Left lung (tissue), 10 donors: ENCODE data around the gene CFAP100. TPM values are rescaled to one million over a fixed set of nuclear protein-coding genes. Genes with fewer than 3 reads are reported as not detected.
A peak's percentile ranks its signal among the peaks of the same experiment; 100 is the strongest.

Source experiments
- ATAC-seq: fragments of 200-7000 bp; cut with Tn5 transposase; one replicate; pipeline ENCODE4 v1.9.1; 2020; ENCODE audit warnings: moderate library complexity
- DNase-seq, 4 donors: peaks; one replicate each; pipeline ENCODE4 v3.0.0-alpha.2; 2013 to 2020
- H3K27ac ChIP-seq, 2 donors: fragments of 200-600 bp; sonication (generic) in 1 of 2; one replicate each; pipeline versions ENCODE4 v1.5.0 to v1.8.0; 2020 to 2021
- H3K27me3 ChIP-seq, 2 donors: fragments of 200-600 bp; sonication (generic) in 1 of 2; one replicate each; pipeline versions ENCODE4 v1.5.0 to v1.8.0; 2020 to 2021
- H3K36me3 ChIP-seq, 2 donors: fragments of 200-600 bp; sonication (generic) in 1 of 2; one replicate each; pipeline versions ENCODE4 v1.5.0 to v1.8.0; 2020 to 2021
- H3K4me1 ChIP-seq, 2 donors: fragments of 200-600 bp; one replicate each; pipeline ENCODE4 v1.8.0; 2021
- H3K4me3 ChIP-seq, 2 donors: fragments of 200-600 bp; sonication (generic) in 1 of 2; one replicate each; pipeline versions ENCODE4 v1.5.0 to v1.8.0; 2020 to 2021; ENCODE audit warnings: mild to moderate bottlenecking in 1 of 2
- H3K9me3 ChIP-seq, 2 donors: fragments of 200-600 bp; sonication (generic) in 1 of 2; one replicate each; pipeline versions ENCODE4 v1.5.0 to v1.8.0; 2020 to 2021
- CTCF ChIP-seq, 2 donors: fragments of 200-600 bp; sonication (generic) in 1 of 2; IDR thresholded peaks; one replicate each; pipeline versions ENCODE4 v1.5.0 to v1.8.0; 2021; ENCODE audit warnings: antibody characterized with exemption in 2 of 2
- intact Hi-C, 2 donors: fragments of 100-400 bp; cut with DNase I; formaldehyde crosslinking; loops; one replicate each; pipeline versions ENCODE4 v1.11.2 to v1.14.2; 2022
- polyA plus RNA-seq, 6 donors: library from polyadenylated mRNA; unstranded; fragments of 120-200 nt; gene quantifications; one replicate each; pipeline ENCODE4 v1.2.1, GENCODE V29; 2013; ENCODE audit not compliant: insufficient read length in 6 of 6
- total RNA-seq, 2 donors: library from RNA; stranded (reverse); fragmentation: NEBNext Ultra II Directional; extraction: Animal tissue kit (Norgen Biotek cat#: 25700); gene quantifications; one replicate each; pipeline ENCODE4 v1.2.1, GENCODE V29; 2021
- donor health status: DM: no; HTN: yes; CAD: no.
- donor health status: DM: no; HTN: no; CAD: no.

CFAP100 gene
- total and polyA plus RNA-seq, 8 donors, result 1.0 to 8.2 (median 6.1) TPM; not detected in 1

- Histone ChIP-seq H3K9me3 (no peaks in the 10 kb centered on the region), H3K4me3 (no peak overlapping the region), H3K27me3 (no peaks in the 10 kb centered on the region), H3K4me1 (peaks cover 0 to 4% of the 10 kb centered on the region in 2 donors), H3K36me3 (peaks cover 0 to 62% of the 10 kb centered on the region in 2 donors), H3K27ac (no peak overlapping the region)
- no peak for DNase-seq
- no peak for ATAC-seq
- intact Hi-C loops, result no loop called here
- no peak for TF ChIP-seq CTCF (IDR thresholded peaks at IDR 0.05)
Observed at GRCh38 chr3:126445506-126445905, 50.8 kb downstream of the CFAP100 start.

GRCh38 chr3:126446301-126446700, 51.6 kb downstream of the CFAP100 start:
- H3K36me3 ChIP-seq, result peaks cover 0 to 62% of the 10 kb centered on the region in 2 donors
- peaks cover 0 to 4% of the 10 kb centered on the region in 2 donors for H3K4me1 ChIP-seq
- H3K4me3 ChIP-seq, result no peak overlapping the region
- H3K9me3 ChIP-seq, result no peaks in the 10 kb centered on the region
- ATAC-seq (no peak), DNase-seq (no peak)
- H3K27ac ChIP-seq, result no peak overlapping the region
- intact Hi-C loops, result no loop called here
- no peaks in the 10 kb centered on the region for H3K27me3 ChIP-seq
- no peak for TF ChIP-seq CTCF (IDR thresholded peaks at IDR 0.05)

GRCh38 chr3:126446791-126447190, 52.1 kb downstream of the CFAP100 start:
- intact Hi-C loops, result no loop called here
- H3K4me3 ChIP-seq, result no peak overlapping the region
- peaks cover 0 to 4% of the 10 kb centered on the region in 2 donors for H3K4me1 ChIP-seq
- H3K27ac ChIP-seq, result no peak overlapping the region
- H3K27me3 ChIP-seq, result no peaks in the 10 kb centered on the region
- DNase-seq (no peak), ATAC-seq (no peak)
- peaks cover 0 to 62% of the 10 kb centered on the region in 2 donors for H3K36me3 ChIP-seq
- no peak for TF ChIP-seq CTCF (IDR thresholded peaks at IDR 0.05)
- no peaks in the 10 kb centered on the region for H3K9me3 ChIP-seq

GRCh38 chr3:126447456-126448106, 52.9 kb downstream of the CFAP100 start:
- intact Hi-C loops, result no loop called here
- DNase-seq (peak in 1 of 4 donors; percentile 8), ATAC-seq (no peak)
- TF ChIP-seq CTCF (IDR thresholded peaks at IDR 0.05), result no peak
- peaks cover 0 to 4% of the 10 kb centered on the region in 2 donors for H3K4me1 ChIP-seq
- peaks cover 0 to 62% of the 10 kb centered on the region in 2 donors for H3K36me3 ChIP-seq
- no peak overlapping the region for H3K4me3 ChIP-seq
- H3K27me3 ChIP-seq, result no peaks in the 10 kb centered on the region
- H3K9me3 ChIP-seq, result no peaks in the 10 kb centered on the region
- H3K27ac ChIP-seq, result no peak overlapping the region

DNA sequence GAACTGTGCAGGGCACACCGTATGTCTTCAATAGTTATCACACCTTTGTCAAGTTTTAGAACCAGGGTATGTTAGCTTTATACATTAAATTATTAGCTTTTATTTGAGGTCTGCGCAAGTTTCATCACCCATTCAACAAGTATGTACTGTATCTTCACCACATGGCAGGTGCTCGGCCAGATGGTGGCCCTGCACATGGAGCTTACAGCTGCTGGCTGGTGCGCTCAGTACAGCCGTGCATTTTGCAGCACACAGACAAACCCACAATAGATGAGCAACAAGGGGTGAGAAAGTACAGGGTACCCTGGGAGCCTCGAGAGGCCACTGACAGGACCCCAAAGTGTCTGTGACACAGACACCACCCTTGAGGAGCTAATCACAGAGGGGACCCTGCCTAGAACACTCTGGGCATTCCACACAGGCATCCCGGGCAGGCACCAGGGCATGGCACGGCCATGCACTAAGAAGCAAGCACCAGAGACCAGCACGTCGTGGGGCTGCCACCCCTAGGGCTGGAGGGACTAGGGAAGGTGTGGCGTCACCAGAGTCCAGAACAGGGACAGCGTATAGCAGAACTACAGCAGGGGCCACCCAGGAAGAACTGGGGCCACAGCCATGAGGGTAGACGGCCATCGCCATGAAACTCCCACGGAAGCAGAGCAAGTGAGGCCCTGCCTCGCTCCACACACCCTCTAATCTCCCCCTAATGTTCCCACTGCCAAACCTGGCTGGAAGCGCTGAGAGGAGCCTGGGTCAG, 53.6 kb downstream of the CFAP100 start:
- H3K27me3 ChIP-seq, result no peaks in the 10 kb centered on the region
- no peak overlapping the region for H3K4me3 ChIP-seq
- no peak overlapping the region for H3K27ac ChIP-seq
- DNase-seq, result no peak
- no peak for ATAC-seq
- no peaks in the 10 kb centered on the region for H3K9me3 ChIP-seq
- peaks cover 0 to 63% of the 10 kb centered on the region in 2 donors for H3K36me3 ChIP-seq
- H3K4me1 ChIP-seq, result peaks cover 0 to 4% of the 10 kb centered on the region in 2 donors
- intact Hi-C loops, result no loop called here
- TF ChIP-seq CTCF (IDR thresholded peaks at IDR 0.05), result no peak
